ENCODE results near the gene RASAL1.

DNA sequence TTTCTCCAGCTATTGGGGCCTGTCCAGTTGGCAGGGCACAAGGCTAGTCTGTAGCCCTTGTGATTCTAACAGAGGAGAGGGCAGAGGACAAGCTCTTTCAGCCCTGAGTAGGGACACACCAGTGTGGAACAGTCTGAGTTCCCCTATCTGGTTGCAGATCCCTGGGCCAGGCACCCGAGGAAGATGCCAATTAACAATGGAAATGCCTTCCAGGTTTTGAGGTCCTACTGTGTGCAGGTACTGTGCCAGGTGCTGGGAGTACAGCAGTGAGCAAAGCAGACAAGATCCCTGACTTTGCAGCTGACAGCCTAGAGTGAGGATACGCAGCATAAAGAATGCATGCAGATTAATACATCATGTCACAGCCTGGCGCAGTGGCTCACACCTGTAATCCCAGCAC is 62.0 kb downstream of the RASAL1 start:
- TF ChIP-seq, protein P1, sequence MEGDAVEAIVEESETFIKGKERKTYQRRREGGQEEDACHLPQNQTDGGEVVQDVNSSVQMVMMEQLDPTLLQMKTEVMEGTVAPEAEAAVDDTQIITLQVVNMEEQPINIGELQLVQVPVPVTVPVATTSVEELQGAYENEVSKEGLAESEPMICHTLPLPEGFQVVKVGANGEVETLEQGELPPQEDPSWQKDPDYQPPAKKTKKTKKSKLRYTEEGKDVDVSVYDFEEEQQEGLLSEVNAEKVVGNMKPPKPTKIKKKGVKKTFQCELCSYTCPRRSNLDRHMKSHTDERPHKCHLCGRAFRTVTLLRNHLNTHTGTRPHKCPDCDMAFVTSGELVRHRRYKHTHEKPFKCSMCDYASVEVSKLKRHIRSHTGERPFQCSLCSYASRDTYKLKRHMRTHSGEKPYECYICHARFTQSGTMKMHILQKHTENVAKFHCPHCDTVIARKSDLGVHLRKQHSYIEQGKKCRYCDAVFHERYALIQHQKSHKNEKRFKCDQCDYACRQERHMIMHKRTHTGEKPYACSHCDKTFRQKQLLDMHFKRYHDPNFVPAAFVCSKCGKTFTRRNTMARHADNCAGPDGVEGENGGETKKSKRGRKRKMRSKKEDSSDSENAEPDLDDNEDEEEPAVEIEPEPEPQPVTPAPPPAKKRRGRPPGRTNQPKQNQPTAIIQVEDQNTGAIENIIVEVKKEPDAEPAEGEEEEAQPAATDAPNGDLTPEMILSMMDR (IDR thresholded peaks at IDR 0.05; ENCODE audit: low read depth, low read length) = no peak
- TF ChIP-seq EZH2phosphoT487 (IDR thresholded peaks at IDR 0.05; ENCODE audit: low read depth) = no peak
